Measurements from ENCODE around the gene CCL4.

Gene CCL4

GRCh38 chr17:36148559-36149295 lies 45.1 kb downstream of the CCL4 start:
- DNase-seq = peak; percentile 83

- no peak for DNase-seq
Observed at GRCh38 chr17:36149296-36149820, 45.7 kb downstream of the CCL4 start.

GRCh38 chr17:36151891-36152638 lies 48.4 kb downstream of the CCL4 start:
- no peak for DNase-seq

- DNase-seq = no peak
Observed at GRCh38 chr17:36152639-36153120, 49.1 kb downstream of the CCL4 start.

GRCh38 chr17:36153895-36154610 lies 50.4 kb downstream of the CCL4 start:
- DNase-seq = no peak

Data from activated CD8-positive, alpha-beta memory T cell treated with anti-CD3 and anti-CD28 coated beads, Interleukin-2, amount 50 U/mL, for 48 hours (primary cell).